ENCODE results near the gene DDX42. TPM values are rescaled to one million over a fixed set of nuclear protein-coding genes. Genes with fewer than 3 reads are reported as not detected.
"Not testable (repeated sequence)": the region's sequence is repeated elsewhere in the genome, so short reads cannot be mapped to it uniquely, and the experiment has no call there.

Gene DDX42
- total and polyA plus RNA-seq, 2 donors (not counting 1 experiment from before 2014, with no cell fraction given) = 61.6 to 170 TPM

- TF ChIP-seq CTCF (IDR thresholded peaks at IDR 0.05) (no peak), EZH2 (IDR thresholded peaks at IDR 0.05; ENCODE audit: borderline replicate concordance, insufficient read depth, low read depth, low read length, poor library complexity, severe bottlenecking) (no peak)
- ATAC-seq (ENCODE audit: low read depth) = no peak
Observed at GRCh38 chr17:63855185-63855584, 81.2 kb downstream of the DDX42 start.

GRCh38 chr17:63856425-63856824, 82.5 kb downstream of the DDX42 start:
- H3K9me3 ChIP-seq (ENCODE audit: control extremely low read depth in 1 of 3, control insufficient read depth in 2 of 3, insufficient read depth in 1 of 3, low read length in 2 of 3); H3K27ac Mint-ChIP-seq; ATAC-seq (ENCODE audit: low read depth); H3K27me3 ChIP-seq (replicated peaks in 1 of 4; ENCODE audit: control extremely low read depth in 1 of 4, control insufficient read depth in 3 of 4, insufficient read depth in 4 of 4, low read length in 3 of 4); H3K9ac ChIP-seq (ENCODE audit: low read length); H3K4me1 Mint-ChIP-seq; H3K9me3 Mint-ChIP-seq (ENCODE audit: insufficient read depth); H4K20me1 ChIP-seq (ENCODE audit: control insufficient read depth, insufficient read depth, low read length, poor library complexity, severe bottlenecking); H3K27ac ChIP-seq (ENCODE audit: low read length in 2 of 2); H3K36me3 ChIP-seq (replicated peaks in 1 of 2; ENCODE audit: control extremely low read depth in 1 of 2, control insufficient read depth in 1 of 2, extremely low read depth in 1 of 2, insufficient read depth in 2 of 2, low read length in 1 of 2); POLR2A ChIA-PET; H3K4me3 ChIP-seq (ENCODE audit: control extremely low read depth in 1 of 5, extremely low read depth in 1 of 5, insufficient read depth in 1 of 5, low read depth in 2 of 5, low read length in 4 of 5); intact Hi-C loops (cut with micrococcal nuclease); H2AFZ ChIP-seq (ENCODE audit: insufficient read depth, low read depth, low read length, poor library complexity, severe bottlenecking); H3K4me2 ChIP-seq (replicated peaks; ENCODE audit: low read depth, low read length, poor library complexity, severe bottlenecking); H3K79me2 ChIP-seq (ENCODE audit: control insufficient read depth, insufficient read depth, low read length); H3K4me1 ChIP-seq (ENCODE audit: control insufficient read depth in 2 of 2, insufficient read depth in 2 of 2, low read length in 2 of 2); H3K4me3 Mint-ChIP-seq; DNase-seq; H3K27me3 Mint-ChIP-seq: not testable (repeated sequence)
- CTCF ChIA-PET = interaction anchor here (0.7 to 1.2 kb wide), 4 partner anchors 9 to 465 kb away, joined by 3 read pairs; no protein-coding TSS in a partner anchor
- 92% methylated on average over 7 of the region's 8 CpGs for WGBS (ENCODE audit: insufficient coverage)

More at GRCh38 chr17:63855185-63855584, 81.2 kb downstream of the DDX42 start:
- Histone ChIP-seq H3K4me2 (replicated peaks; ENCODE audit: low read depth, low read length, poor library complexity, severe bottlenecking) (no peak overlapping the region), H4K20me1 (ENCODE audit: control insufficient read depth, insufficient read depth, low read length, poor library complexity, severe bottlenecking) (no peaks in the 10 kb centered on the region), H3K36me3 (replicated peaks in 1 of 2; ENCODE audit: control extremely low read depth in 1 of 2, control insufficient read depth in 1 of 2, extremely low read depth in 1 of 2, insufficient read depth in 2 of 2, low read length in 1 of 2) (no peaks in the 10 kb centered on the region), H3K9me3 (ENCODE audit: control extremely low read depth in 1 of 3, control insufficient read depth in 2 of 3, insufficient read depth in 1 of 3, low read length in 2 of 3) (no peaks in the 10 kb centered on the region), H3K27me3 (replicated peaks in 1 of 4; ENCODE audit: control extremely low read depth in 1 of 4, control insufficient read depth in 3 of 4, insufficient read depth in 4 of 4, low read length in 3 of 4) (peaks cover 0 to 5% (median 2%) of the 10 kb centered on the region in 4 experiments), H3K9ac (ENCODE audit: low read length) (no peak overlapping the region), H3K4me3 (ENCODE audit: control extremely low read depth in 1 of 5, extremely low read depth in 1 of 5, insufficient read depth in 1 of 5, low read depth in 2 of 5, low read length in 4 of 5) (no peak overlapping the region), H3K79me2 (ENCODE audit: control insufficient read depth, insufficient read depth, low read length) (no peaks in the 10 kb centered on the region), H3K4me1 (ENCODE audit: control insufficient read depth in 2 of 2, insufficient read depth in 2 of 2, low read length in 2 of 2) (no peaks in the 10 kb centered on the region), H2AFZ (ENCODE audit: insufficient read depth, low read depth, low read length, poor library complexity, severe bottlenecking) (no peak overlapping the region), H3K27ac (ENCODE audit: low read length in 2 of 2) (no peak overlapping the region)
- Mint-ChIP-seq H3K27me3 (peaks cover 8% of the 10 kb centered on the region), H3K9me3 (ENCODE audit: insufficient read depth) (no peaks in the 10 kb centered on the region), H3K27ac (no peak overlapping the region), H3K4me3 (no peak overlapping the region), H3K4me1 (no peaks in the 10 kb centered on the region)
- 92% methylated on average over 7 of the region's 8 CpGs for WGBS (ENCODE audit: insufficient coverage)
- DNase-seq = no peak
- POLR2A ChIA-PET = no interaction called here
- CTCF ChIA-PET = interaction anchor here (1.1 kb wide), 1 partner anchor 33 kb away, joined by 4 read pairs; no protein-coding TSS in a partner anchor
- intact Hi-C loops (cut with micrococcal nuclease) = no loop called here
